ENCODE results near the gene BRCA1.

- TF ChIP-seq CTCF (IDR thresholded peaks at IDR 0.05) (no peak), EP300 (IDR thresholded peaks at IDR 0.05; ENCODE audit: low read depth) (no peak)
Observed at GRCh38 chr17:43079641-43080302, 45.4 kb downstream of the BRCA1 start.

Data from transverse colon (tissue), 3 donors.